ENCODE data around the gene COL18A1. TPM values are rescaled to one million over a fixed set of nuclear protein-coding genes. Genes with fewer than 3 reads are reported as not detected.
"Not testable (repeated sequence)": the region's sequence is repeated elsewhere in the genome, so short reads cannot be mapped to it uniquely, and the experiment has no call there.

COL18A1 gene
- total and polyA plus RNA-seq, 3 experiments from 2014 or later = 1.9 to 4.7 (median 2.2) TPM

DNA sequence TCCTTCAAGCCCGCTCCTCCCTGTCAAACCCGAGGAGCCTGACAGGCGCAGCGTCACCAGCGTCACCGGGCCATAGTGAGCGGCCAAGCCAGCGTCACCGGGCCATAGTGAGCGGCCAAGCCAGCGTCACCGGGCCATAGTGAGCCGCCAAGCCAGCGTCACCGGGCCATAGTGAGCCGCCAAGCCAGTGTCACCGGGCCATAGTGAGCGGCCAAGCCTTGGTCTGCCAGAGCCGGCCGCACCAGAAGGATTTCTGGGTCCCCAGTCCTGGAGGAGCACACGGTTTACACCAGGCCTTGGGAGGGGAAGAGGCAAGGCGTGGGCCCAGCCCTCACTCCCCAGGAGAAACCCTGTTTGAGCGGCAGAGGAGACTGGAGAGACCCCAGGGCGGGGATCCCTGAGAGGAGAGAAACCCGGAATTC, 39.8 kb upstream of the COL18A1 start:
- Histone ChIP-seq H3K9me3 (ENCODE audit: low read length) (no peaks in the 10 kb centered on the region), H3K36me3 (ENCODE audit: insufficient read depth, low read length) (no peaks in the 10 kb centered on the region), H3K4me3 (ENCODE audit: low read length) (no peak overlapping the region), H3K4me1 (ENCODE audit: insufficient read depth, low read length) (peaks cover 2% of the 10 kb centered on the region), H3K27ac (ENCODE audit: low read depth, low read length) (no peak overlapping the region), H3K27me3 (ENCODE audit: insufficient read depth, low read length, poor library complexity, severe bottlenecking) (no peaks in the 10 kb centered on the region)
- H3K9me3 Mint-ChIP-seq = no peaks in the 10 kb centered on the region
- H3K27ac Mint-ChIP-seq = no peak overlapping the region
- CTCF ChIA-PET = no interaction called here
- POLR2A ChIA-PET = no interaction called here
- no peak for DNase-seq
- peaks cover 11 to 22% of the 10 kb centered on the region in 2 donors for H3K27me3 Mint-ChIP-seq
- no peaks in the 10 kb centered on the region for H3K36me3 Mint-ChIP-seq
- H3K4me1 Mint-ChIP-seq = peaks cover 7 to 19% (median 15%) of the 10 kb centered on the region in 3 donors
- H3K4me3 Mint-ChIP-seq = no peak overlapping the region

DNA sequence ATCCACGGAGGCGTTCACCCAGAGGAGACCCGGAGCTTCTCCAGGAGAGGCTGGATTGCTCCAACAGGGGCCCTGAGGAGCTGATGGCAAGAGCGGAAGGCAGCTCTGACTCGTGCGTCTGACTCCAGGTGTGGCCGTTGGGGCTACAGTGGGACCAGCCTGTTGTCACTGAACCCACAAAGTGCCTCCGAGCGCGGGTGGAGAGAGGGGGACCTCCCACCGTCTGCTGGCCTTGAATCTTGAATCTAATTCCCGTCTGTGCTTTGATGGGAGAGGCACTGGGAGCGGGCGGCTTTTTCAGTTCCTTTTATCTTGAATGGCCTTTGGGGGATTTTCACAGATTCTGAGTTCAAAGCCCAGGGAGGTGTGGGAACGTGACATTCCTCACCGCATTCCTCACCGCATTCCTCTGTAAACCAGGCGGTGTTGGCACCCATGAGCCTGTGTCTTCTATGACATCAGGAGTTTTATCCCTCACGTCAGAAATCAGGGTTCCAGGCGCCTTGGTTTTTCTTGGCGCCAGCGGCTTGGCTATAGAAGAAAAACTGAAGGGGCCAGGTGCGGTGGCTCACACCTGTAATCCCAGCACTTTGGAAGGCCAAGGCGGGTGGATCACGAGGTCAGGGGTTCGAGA, 39.2 kb upstream of the COL18A1 start:
- no peak overlapping the region for H3K4me3 Mint-ChIP-seq
- no peaks in the 10 kb centered on the region for H3K9me3 ChIP-seq (ENCODE audit: low read length)
- POLR2A ChIA-PET = no interaction called here
- H3K27ac Mint-ChIP-seq = no peak overlapping the region
- H3K4me1 Mint-ChIP-seq = peaks cover 10 to 25% (median 18%) of the 10 kb centered on the region in 3 donors
- no peaks in the 10 kb centered on the region for H3K36me3 Mint-ChIP-seq
- DNase-seq = no peak
- no peaks in the 10 kb centered on the region for H3K27me3 ChIP-seq (ENCODE audit: insufficient read depth, low read length, poor library complexity, severe bottlenecking)
- H3K27me3 Mint-ChIP-seq = peaks cover 11 to 26% of the 10 kb centered on the region in 2 donors
- H3K36me3 ChIP-seq (ENCODE audit: insufficient read depth, low read length) = no peaks in the 10 kb centered on the region
- CTCF ChIA-PET = no interaction called here
- H3K27ac ChIP-seq (ENCODE audit: low read depth, low read length) = no peak overlapping the region
- H3K9me3 Mint-ChIP-seq = no peaks in the 10 kb centered on the region
- peaks cover 7% of the 10 kb centered on the region for H3K4me1 ChIP-seq (ENCODE audit: insufficient read depth, low read length)
- no peak overlapping the region for H3K4me3 ChIP-seq (ENCODE audit: low read length)

DNA sequence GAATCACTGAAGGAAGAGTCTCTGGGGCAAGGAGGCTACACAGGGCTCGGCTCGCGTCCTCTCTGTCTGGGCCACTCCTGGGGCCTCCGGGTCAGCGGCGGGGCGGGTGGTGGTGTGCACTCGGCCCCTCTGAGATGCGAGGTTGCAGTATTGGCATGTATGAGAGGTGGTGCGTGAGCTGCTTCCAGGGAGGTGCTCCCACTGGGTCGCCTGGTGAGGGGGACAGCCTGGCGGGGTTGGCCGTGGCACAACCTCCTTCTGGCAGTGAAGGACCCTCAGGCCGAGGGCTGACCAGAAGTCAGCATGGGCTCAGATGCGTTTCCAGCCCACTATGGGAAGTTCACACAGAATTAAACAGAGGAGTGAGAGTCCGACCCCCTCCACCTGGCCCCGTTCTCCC, 38.5 kb upstream of the COL18A1 start:
- Histone ChIP-seq H3K27me3 (ENCODE audit: insufficient read depth, low read length, poor library complexity, severe bottlenecking) (no peaks in the 10 kb centered on the region), H3K9me3 (ENCODE audit: low read length) (no peaks in the 10 kb centered on the region), H3K27ac (ENCODE audit: low read depth, low read length) (no peak overlapping the region), H3K4me3 (ENCODE audit: low read length) (no peak overlapping the region), H3K4me1 (ENCODE audit: insufficient read depth, low read length) (peaks cover 7% of the 10 kb centered on the region), H3K36me3 (ENCODE audit: insufficient read depth, low read length) (no peaks in the 10 kb centered on the region)
- no peak for DNase-seq
- no peaks in the 10 kb centered on the region for H3K36me3 Mint-ChIP-seq
- H3K9me3 Mint-ChIP-seq = no peaks in the 10 kb centered on the region
- POLR2A ChIA-PET = no interaction called here
- peaks cover 11 to 29% of the 10 kb centered on the region in 2 donors for H3K27me3 Mint-ChIP-seq
- CTCF ChIA-PET = no interaction called here
- H3K4me1 Mint-ChIP-seq = peaks cover 10 to 29% (median 18%) of the 10 kb centered on the region in 3 donors
- H3K4me3 Mint-ChIP-seq = no peak overlapping the region
- H3K27ac Mint-ChIP-seq = no peak overlapping the region

DNA sequence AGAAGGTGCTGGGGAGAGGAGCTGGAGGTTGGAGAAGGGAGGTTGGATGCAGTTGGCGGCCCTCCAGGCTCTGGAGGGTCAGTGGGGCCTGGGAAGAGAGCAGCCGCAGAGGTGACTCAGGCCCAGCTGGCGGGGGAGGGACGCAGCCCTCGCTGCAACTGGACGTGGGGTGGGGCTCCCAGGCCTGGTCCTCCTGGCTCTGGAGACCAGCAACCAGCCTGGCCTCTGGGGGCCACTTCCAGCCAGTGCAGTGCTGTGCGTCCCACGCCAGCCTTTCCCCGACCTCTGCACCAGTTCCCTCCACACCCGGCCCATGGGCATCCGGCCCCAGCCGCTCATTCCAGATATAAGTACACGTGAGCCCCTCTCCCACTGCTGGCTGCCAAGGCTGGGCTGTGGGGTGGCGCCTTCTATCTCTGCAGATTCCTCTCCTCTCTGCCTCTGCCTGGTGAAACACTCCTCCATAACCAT, 38.0 kb upstream of the COL18A1 start:
- H3K27me3 Mint-ChIP-seq = peaks cover 11 to 34% of the 10 kb centered on the region in 2 donors
- H3K36me3 Mint-ChIP-seq = no peaks in the 10 kb centered on the region
- peaks cover 7% of the 10 kb centered on the region for H3K4me1 ChIP-seq (ENCODE audit: insufficient read depth, low read length)
- no peaks in the 10 kb centered on the region for H3K9me3 Mint-ChIP-seq
- ChIA-PET CTCF (no interaction called here), POLR2A (no interaction called here)
- H3K4me3 ChIP-seq (ENCODE audit: low read length) = no peak overlapping the region
- no peaks in the 10 kb centered on the region for H3K36me3 ChIP-seq (ENCODE audit: insufficient read depth, low read length)
- no peak for DNase-seq
- peaks cover 10 to 29% (median 18%) of the 10 kb centered on the region in 3 donors for H3K4me1 Mint-ChIP-seq
- H3K9me3 ChIP-seq (ENCODE audit: low read length) = no peaks in the 10 kb centered on the region
- H3K4me3 Mint-ChIP-seq = no peak overlapping the region
- no peak overlapping the region for H3K27ac Mint-ChIP-seq
- H3K27ac ChIP-seq (ENCODE audit: low read depth, low read length) = no peak overlapping the region
- H3K27me3 ChIP-seq (ENCODE audit: insufficient read depth, low read length, poor library complexity, severe bottlenecking) = no peaks in the 10 kb centered on the region

DNA sequence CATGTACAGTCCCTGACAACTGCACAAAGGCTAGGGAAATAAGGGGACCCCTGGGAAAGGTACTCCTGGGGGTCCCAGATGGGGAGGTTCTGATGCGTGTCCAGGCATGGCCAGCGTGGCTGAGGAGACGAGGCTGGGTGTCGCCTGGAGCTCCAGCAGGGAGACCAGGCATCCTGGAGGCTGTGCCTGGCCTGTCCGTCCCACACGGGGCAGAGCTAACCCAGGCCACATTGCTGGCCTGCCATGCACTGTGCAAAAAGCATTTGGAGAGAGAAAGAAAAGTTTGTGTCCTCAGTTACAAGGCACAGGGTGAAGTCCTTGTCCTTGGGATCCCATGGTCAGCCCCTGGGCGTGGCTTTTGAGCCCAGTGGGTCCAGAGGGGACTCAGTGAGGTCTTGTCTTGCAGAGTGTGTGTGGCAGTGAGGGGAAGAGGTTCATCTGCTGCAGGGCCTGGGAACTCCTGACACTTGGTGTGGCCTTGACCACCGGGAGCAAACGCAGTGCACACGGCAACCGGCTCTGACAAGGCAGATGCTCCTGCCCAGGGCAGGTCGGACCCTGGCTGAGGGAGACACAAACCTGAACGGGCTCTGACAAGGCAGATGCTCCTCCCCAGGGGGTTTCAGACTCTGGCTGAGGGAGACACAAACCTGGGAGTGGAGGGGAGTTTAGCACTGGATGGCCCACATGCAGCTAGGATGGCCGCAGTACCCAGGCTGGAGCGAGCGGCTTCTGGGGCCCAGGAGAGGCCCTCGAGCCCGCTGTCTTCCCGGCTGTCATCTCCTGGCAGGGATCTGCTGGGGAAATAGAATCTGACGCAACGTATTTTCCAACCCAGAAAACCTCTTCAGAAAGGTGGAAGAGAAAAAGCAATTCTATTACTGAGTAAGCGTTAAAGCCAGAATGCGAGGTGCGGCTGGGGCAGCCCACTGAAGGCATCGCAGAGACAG, 37.3 kb upstream of the COL18A1 start:
- CTCF ChIA-PET = no interaction called here
- peaks cover 8 to 34% of the 10 kb centered on the region in 2 donors for H3K27me3 Mint-ChIP-seq
- no peak for DNase-seq
- H3K27ac ChIP-seq (ENCODE audit: low read depth, low read length) = no peak overlapping the region
- no peaks in the 10 kb centered on the region for H3K36me3 ChIP-seq (ENCODE audit: insufficient read depth, low read length)
- peaks cover 10 to 29% (median 18%) of the 10 kb centered on the region in 3 donors for H3K4me1 Mint-ChIP-seq
- no peaks in the 10 kb centered on the region for H3K27me3 ChIP-seq (ENCODE audit: insufficient read depth, low read length, poor library complexity, severe bottlenecking)
- H3K4me3 ChIP-seq (ENCODE audit: low read length) = no peak overlapping the region
- H3K4me1 ChIP-seq (ENCODE audit: insufficient read depth, low read length) = peaks cover 7% of the 10 kb centered on the region
- H3K27ac Mint-ChIP-seq = no peak overlapping the region
- H3K9me3 ChIP-seq (ENCODE audit: low read length) = no peaks in the 10 kb centered on the region
- POLR2A ChIA-PET = no interaction called here
- H3K4me3 Mint-ChIP-seq = no peak overlapping the region
- no peaks in the 10 kb centered on the region for H3K9me3 Mint-ChIP-seq
- no peaks in the 10 kb centered on the region for H3K36me3 Mint-ChIP-seq

DNA sequence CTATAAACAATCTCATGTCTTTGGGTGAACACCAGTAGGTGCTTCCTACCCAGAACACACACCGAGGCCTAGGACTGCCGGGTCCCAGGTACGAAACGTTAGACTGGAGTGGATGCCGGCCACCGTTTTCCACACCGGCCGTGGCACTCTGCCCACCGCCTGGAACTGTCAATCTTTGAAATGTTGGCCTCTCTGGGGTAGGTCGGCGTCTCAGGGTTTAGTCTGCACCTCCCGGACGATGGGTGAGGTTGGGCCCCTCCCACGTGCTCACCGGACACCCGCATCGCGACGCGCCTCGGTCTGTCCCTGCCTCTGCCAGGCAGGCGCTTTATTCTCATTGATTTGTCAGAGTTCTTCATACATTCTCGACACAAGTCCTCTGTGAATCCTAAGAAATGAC, 35.9 kb upstream of the COL18A1 start:
- H3K36me3 Mint-ChIP-seq; H3K9me3 ChIP-seq (ENCODE audit: low read length); H3K27ac ChIP-seq (ENCODE audit: low read depth, low read length); H3K4me3 ChIP-seq (ENCODE audit: low read length); H3K27me3 ChIP-seq (ENCODE audit: insufficient read depth, low read length, poor library complexity, severe bottlenecking); H3K36me3 ChIP-seq (ENCODE audit: insufficient read depth, low read length); POLR2A ChIA-PET; H3K4me3 Mint-ChIP-seq; H3K4me1 ChIP-seq (ENCODE audit: insufficient read depth, low read length); CTCF ChIA-PET; DNase-seq; H3K9me3 Mint-ChIP-seq: not testable (repeated sequence)
- H3K27me3 Mint-ChIP-seq = peaks cover 8 to 37% of the 10 kb centered on the region in 2 donors
- peaks cover 7 to 26% (median 15%) of the 10 kb centered on the region in 3 donors for H3K4me1 Mint-ChIP-seq
- H3K27ac Mint-ChIP-seq = peak overlapping the region in 1 of 8 donors; percentile 33

DNA sequence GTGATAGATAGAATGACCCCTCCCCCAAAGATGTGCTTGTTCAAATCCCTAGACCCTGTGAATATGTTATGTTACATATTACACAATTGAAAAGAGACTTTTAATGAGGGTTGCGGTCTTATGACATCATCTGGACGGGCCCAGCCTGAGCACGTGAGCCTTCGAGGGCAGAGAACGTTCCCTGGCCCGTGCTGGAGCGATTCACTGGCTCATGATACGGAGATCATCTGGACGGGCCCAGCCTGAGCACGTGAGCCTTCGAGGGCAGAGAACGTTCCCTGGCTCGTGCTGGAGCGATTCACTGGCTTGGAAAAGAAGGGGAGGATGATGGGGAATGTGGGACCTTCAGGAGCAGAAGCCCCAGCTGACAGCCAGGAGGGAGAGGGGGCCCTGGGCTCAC, 34.4 kb upstream of the COL18A1 start:
- no peak overlapping the region for H3K27ac ChIP-seq (ENCODE audit: low read depth, low read length)
- H3K27me3 ChIP-seq (ENCODE audit: insufficient read depth, low read length, poor library complexity, severe bottlenecking) = no peaks in the 10 kb centered on the region
- peaks cover 8 to 38% of the 10 kb centered on the region in 2 donors for H3K27me3 Mint-ChIP-seq
- POLR2A ChIA-PET = no interaction called here
- peak overlapping the region in 2 of 8 donors; percentile 59 to 84 for H3K27ac Mint-ChIP-seq
- no peaks in the 10 kb centered on the region for H3K9me3 Mint-ChIP-seq
- H3K4me1 ChIP-seq (ENCODE audit: insufficient read depth, low read length) = peaks cover 7% of the 10 kb centered on the region
- no peak overlapping the region for H3K4me3 ChIP-seq (ENCODE audit: low read length)
- DNase-seq = no peak
- no peaks in the 10 kb centered on the region for H3K36me3 Mint-ChIP-seq
- H3K9me3 ChIP-seq (ENCODE audit: low read length) = no peaks in the 10 kb centered on the region
- CTCF ChIA-PET = no interaction called here
- H3K36me3 ChIP-seq (ENCODE audit: insufficient read depth, low read length) = no peaks in the 10 kb centered on the region
- peaks cover 6 to 23% (median 12%) of the 10 kb centered on the region in 3 donors for H3K4me1 Mint-ChIP-seq
- H3K4me3 Mint-ChIP-seq = no peak overlapping the region

DNA sequence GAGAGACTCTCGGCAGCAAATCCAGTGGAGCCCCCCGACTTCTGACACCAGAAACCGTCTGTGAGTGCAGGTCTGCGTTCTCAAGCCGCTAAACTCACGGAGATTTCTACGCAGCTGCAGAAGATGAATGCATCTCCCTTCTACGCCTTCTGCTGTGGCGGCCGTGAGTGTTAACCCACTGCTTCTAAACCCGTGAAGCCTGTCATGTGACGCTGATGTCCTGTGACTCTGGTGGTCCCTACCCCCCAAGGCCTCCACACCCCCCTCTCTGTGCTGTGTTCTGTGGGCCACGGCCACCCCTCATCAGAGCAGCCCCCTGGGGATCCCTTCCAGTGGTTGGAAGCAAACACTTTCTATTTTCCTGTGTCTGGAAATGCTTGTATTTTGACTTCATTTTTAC, 33.9 kb upstream of the COL18A1 start:
- no peaks in the 10 kb centered on the region for H3K36me3 Mint-ChIP-seq
- peaks cover 7% of the 10 kb centered on the region for H3K4me1 ChIP-seq (ENCODE audit: insufficient read depth, low read length)
- no peak overlapping the region for H3K27ac ChIP-seq (ENCODE audit: low read depth, low read length)
- peaks cover 8 to 38% of the 10 kb centered on the region in 2 donors for H3K27me3 Mint-ChIP-seq
- no peak overlapping the region for H3K4me3 ChIP-seq (ENCODE audit: low read length)
- no peaks in the 10 kb centered on the region for H3K9me3 ChIP-seq (ENCODE audit: low read length)
- CTCF ChIA-PET = no interaction called here
- H3K27me3 ChIP-seq (ENCODE audit: insufficient read depth, low read length, poor library complexity, severe bottlenecking) = no peaks in the 10 kb centered on the region
- H3K27ac Mint-ChIP-seq = peak overlapping the region in 1 of 8 donors; percentile 59
- DNase-seq = no peak
- H3K9me3 Mint-ChIP-seq = no peaks in the 10 kb centered on the region
- H3K4me1 Mint-ChIP-seq = peaks cover 6 to 23% (median 12%) of the 10 kb centered on the region in 3 donors
- POLR2A ChIA-PET = no interaction called here
- H3K4me3 Mint-ChIP-seq = no peak overlapping the region
- H3K36me3 ChIP-seq (ENCODE audit: insufficient read depth, low read length) = no peaks in the 10 kb centered on the region

Data from CD8-positive, alpha-beta memory T cell (primary cell).